GM10248 (cell line): ENCODE results near the gene ACHE.

Source experiments
- CTCF ChIA-PET: fragments of 300-600 bp; sonication (Branson Sonifier 250); formaldehyde crosslinking; extraction: SDS; loops from one replicate; lab custom pipeline; 2021; ENCODE audit warnings: antibody characterized with exemption; lab: Yijun Ruan, JAX
- POLR2A ChIA-PET: fragments of 350-650 bp; sonication (Branson Sonifier 250); formaldehyde crosslinking; extraction: SDS; loops from one replicate; lab custom pipeline; 2020; ENCODE audit warnings: antibody characterized with exemption; lab: Yijun Ruan, JAX
- DNase-seq: peaks from one replicate; pipeline ENCODE4 v3.0.0; 2012; ENCODE audit errors: extremely low spot score
- CTCF ChIP-seq: IDR thresholded peaks from 2 replicates; pipeline ENCODE4 v1.5.1; 2012; ENCODE audit warnings: mild to moderate bottlenecking, low read depth; ENCODE audit errors: extremely low read depth, missing control alignments, control extremely low read depth

Gene ACHE

GRCh38 chr7:100892364-100893317 is 3.0 kb downstream of the ACHE start:
- ChIA-PET CTCF (interaction anchor here (1.2 to 3.5 kb wide), 3 partner anchors 127 to 251 kb away, joined by 3 to 16 read pairs (median 9); partner anchors contain the start of gene MUC17), POLR2A (no interaction called here)
- no peak for DNase-seq
- no peak for TF ChIP-seq CTCF

- DNase-seq, result no peak
- TF ChIP-seq CTCF, result no peak
- POLR2A ChIA-PET, result interaction anchor here (0.6 kb wide), 3 partner anchors 84 to 261 kb away, joined by 6 to 7 read pairs (median 6); no protein-coding TSS in a partner anchor
- CTCF ChIA-PET, result interaction anchor here (1.0 to 1.5 kb wide), 3 partner anchors 167 to 978 kb away, joined by 3 to 5 read pairs (median 4); no protein-coding TSS in a partner anchor
Observed at GRCh38 chr7:100891568-100892247, 4.0 kb downstream of the ACHE start.

DNA sequence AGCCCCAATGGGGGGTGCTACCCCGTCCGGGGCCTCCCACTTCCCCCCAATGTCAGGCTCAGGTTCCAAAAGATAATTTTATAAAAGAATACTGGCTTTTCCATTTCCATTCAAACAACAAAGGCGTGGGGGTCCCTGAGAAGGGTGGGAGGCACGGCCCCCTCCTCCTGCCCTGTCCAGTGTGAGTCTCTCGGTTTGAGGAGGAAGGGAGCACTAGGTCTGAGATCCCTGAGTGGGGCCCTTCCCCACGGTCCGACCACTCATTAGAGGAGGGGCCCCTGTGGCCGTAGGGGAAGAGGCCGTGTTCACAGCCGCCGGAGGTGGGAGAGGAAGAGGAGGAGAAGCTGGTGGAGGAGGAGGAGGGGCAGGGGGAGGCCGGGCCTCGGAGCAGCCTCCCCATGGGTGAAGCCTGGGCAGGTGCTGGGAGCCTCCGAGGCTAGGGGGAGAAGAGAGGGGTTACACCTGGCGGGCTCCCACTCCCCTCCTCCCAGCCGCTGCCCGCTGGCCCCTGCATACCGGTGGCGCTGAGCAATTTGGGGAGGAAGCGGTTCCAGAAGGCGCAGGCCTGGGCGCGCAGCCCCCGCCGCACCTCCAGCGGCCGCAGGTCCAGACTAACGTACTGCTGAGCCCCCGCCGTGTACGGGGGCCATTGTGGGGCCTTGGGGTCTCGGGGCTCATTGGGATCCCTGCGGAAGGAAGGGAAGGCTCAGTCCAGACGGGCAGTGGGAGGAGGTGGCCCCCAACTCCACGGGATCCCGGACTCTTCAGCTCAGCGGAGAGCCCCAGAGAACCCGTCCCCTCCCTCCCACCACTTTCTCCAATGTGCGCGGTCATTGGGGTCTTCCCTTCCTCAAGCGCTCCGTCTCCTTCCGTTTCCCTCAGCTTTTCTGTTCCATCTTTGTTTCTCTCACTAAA is 4.8 kb downstream of the ACHE start:
- POLR2A ChIA-PET, result interaction anchor here (0.6 to 5.0 kb wide), 3 partner anchors 14 to 262 kb away, joined by 6 to 46 read pairs (median 6); partner anchors contain the start of gene SRRT
- TF ChIP-seq CTCF, result no peak
- no peak for DNase-seq
- CTCF ChIA-PET, result interaction anchor here (1.0 to 1.5 kb wide), 6 partner anchors 39 to 977 kb away, joined by 3 to 5 read pairs (median 4); partner anchors contain the start of genes FIS1 and SLC12A9

GRCh38 chr7:100888988-100889750 is 6.5 kb downstream of the ACHE start, which contains the start of gene UFSP1:
Gene UFSP1, minus strand, starts transcription at chr7:100889715. Its CDS starts 444 bp downstream, at chr7:100889271.
- no peak for DNase-seq
- ChIA-PET CTCF (interaction anchor here (0.9 to 1.9 kb wide), 11 partner anchors 11 to 355 kb away, joined by 3 to 8 read pairs (median 4); partner anchors contain the start of genes FIS1, POP7 and SLC12A9), POLR2A (interaction anchor here (0.6 to 5.0 kb wide), 7 partner anchors 12 to 461 kb away, joined by 3 to 46 read pairs (median 4); partner anchors contain the start of genes SRRT and ZCWPW1)
- TF ChIP-seq CTCF, result no peak

DNA sequence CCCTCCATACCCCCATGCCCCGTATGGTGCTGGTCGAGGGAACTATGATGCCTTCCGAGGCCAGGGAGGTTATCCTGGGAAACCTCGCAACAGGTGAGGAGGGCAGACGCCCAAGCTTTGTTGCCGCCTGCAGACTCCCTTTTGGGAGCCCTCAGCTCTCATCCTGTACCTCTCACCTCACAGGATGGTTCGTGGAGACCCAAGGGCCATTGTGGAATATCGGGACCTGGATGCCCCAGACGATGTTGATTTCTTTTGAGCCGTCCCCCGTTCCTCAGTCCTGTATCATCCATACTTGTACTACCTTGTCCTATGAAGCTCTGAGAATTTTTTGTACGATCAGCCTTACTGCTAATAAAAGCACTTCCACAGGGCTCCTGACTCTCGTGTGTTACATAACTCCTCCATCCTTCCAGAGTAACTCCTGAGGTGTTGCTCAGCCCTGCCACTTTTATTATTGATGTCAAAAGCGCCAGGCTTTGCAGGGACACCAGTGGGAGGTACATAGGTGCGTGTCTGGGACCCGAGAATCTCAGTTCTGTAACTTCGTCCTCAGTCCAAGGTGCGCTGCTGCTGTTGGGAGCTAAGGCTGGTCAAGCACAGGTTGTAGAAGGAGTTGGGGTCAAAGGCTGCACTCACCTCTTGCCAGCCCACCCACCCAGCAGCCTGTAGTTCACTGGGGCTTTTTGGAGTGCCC is 7.2 kb downstream of the ACHE start:
- CTCF ChIA-PET, result interaction anchor here (1.2 to 2.6 kb wide), 4 partner anchors 37 to 256 kb away, joined by 3 to 11 read pairs (median 6); partner anchors contain the start of genes POP7 and SLC12A9

More for the DNA sequence above, 7.2 kb downstream of the ACHE start:
- TF ChIP-seq CTCF, result no peak
- no peak for DNase-seq
- POLR2A ChIA-PET, result interaction anchor here (0.5 to 5.0 kb wide), 3 partner anchors 11 to 1475 kb away, joined by 3 to 46 read pairs (median 6); partner anchors contain the start of gene SRRT
